IMR-90 (cell line): ENCODE results near the gene ZNF385C.

ENCODE experiments used
- CHD1 ChIP-seq: IDR thresholded peaks from 2 replicates; pipeline ENCODE4 v1.6.1; 2012; ENCODE audit warnings: low read depth, low read length, improper control_type of control experiment
- TF ChIP-seq, protein P1 (sequence below): conservative IDR thresholded peaks from 2 replicates; pipeline ENCODE4 v1.5.1; 2012; ENCODE audit warnings: mild to moderate bottlenecking, low read depth, low read length, improper control_type of control experiment

DNA sequence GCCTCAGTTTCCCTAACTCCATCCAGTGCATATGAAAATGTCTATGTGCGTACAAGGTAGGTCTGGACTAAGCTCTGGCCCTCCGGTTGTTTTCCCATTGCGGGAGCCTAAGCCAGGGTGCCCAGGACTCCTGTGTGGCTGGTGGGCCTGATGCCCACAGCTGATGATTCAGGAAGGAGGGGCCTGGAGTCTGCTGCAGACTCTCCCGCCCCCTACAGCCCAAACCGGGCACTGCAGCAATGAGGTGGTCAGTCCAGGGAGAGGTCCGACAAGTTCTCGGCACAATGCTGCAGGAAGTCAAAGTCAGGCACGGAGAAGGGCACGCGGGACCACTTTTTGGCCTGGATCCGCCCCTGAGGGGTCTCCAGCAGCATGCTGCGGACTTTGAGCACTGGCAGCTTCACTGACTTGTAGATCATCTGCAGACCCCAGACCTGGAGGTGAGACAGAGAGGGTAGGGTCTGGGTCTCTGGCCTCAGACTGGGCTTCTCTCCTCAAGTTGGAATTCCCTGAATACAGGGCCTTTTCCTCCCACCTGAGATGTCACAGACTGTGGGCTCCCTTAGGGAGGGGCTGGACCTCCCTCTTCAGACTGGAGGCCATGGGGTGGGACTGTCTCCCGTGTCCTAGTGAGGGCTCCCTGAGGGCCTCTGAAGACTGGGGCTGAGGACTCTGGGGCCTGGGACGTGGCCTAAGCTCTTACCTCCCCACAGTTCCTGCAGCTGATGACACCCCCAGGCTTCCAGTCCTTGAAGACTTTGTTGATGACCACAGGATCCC, 3.4 kb upstream of the ZNF385C start:
- no peak for TF ChIP-seq CHD1
- TF ChIP-seq, protein P1, sequence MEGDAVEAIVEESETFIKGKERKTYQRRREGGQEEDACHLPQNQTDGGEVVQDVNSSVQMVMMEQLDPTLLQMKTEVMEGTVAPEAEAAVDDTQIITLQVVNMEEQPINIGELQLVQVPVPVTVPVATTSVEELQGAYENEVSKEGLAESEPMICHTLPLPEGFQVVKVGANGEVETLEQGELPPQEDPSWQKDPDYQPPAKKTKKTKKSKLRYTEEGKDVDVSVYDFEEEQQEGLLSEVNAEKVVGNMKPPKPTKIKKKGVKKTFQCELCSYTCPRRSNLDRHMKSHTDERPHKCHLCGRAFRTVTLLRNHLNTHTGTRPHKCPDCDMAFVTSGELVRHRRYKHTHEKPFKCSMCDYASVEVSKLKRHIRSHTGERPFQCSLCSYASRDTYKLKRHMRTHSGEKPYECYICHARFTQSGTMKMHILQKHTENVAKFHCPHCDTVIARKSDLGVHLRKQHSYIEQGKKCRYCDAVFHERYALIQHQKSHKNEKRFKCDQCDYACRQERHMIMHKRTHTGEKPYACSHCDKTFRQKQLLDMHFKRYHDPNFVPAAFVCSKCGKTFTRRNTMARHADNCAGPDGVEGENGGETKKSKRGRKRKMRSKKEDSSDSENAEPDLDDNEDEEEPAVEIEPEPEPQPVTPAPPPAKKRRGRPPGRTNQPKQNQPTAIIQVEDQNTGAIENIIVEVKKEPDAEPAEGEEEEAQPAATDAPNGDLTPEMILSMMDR = peak; percentile 88
